Omental fat pad (tissue), 4 donors: ENCODE measurements around the gene SSBP3. TPM values are rescaled to one million over a fixed set of nuclear protein-coding genes. Genes with fewer than 3 reads are reported as not detected.

Experiments used
- ATAC-seq: fragments of 150-250 bp; one replicate; pipeline ENCODE4 v1.9.1; 2016; ENCODE audit warnings: mild to moderate bottlenecking, moderate library complexity; ENCODE audit not compliant: low FRiP score
- DNase-seq: peaks from one replicate; pipeline ENCODE4 v3.0.0-alpha.2; 2019; ENCODE audit warnings: low spot score
- CTCF ChIP-seq, 3 donors: fragments of 450-650 bp; IDR thresholded peaks; one replicate each; pipeline ENCODE4 v1.5.1; 2016 to 2017; ENCODE audit warnings: antibody characterized with exemption in 3 of 3, mild to moderate bottlenecking in 3 of 3, moderate library complexity in 2 of 3
- total RNA-seq, 4 donors: library from RNA; depleted of rRNA; stranded (reverse); fragments of >200 nt; gene quantifications; one replicate each; pipeline ENCODE4 v1.1.0, GENCODE V29; 2016

The SSBP3 gene
- total RNA-seq, 4 donors from 2014 or later = 21.0 to 32.6 (median 22.9) TPM

- no peak for ATAC-seq
- TF ChIP-seq CTCF (IDR thresholded peaks at IDR 0.05) = no peak
Measured at GRCh38 chr1:54279457-54279856, 126.7 kb downstream of the SSBP3 start.

GRCh38 chr1:54278941-54279422 is 127.2 kb downstream of the SSBP3 start:
- no peak for ATAC-seq
- DNase-seq = no peak
- no peak for TF ChIP-seq CTCF (IDR thresholded peaks at IDR 0.05)

More at GRCh38 chr1:54279457-54279856, 126.7 kb downstream of the SSBP3 start:
- no peak for DNase-seq

- ATAC-seq = no peak
- no peak for TF ChIP-seq CTCF (IDR thresholded peaks at IDR 0.05)
- DNase-seq = no peak
Measured at GRCh38 chr1:54277451-54278341, 128.5 kb downstream of the SSBP3 start.

GRCh38 chr1:54276617-54277450 is 129.4 kb downstream of the SSBP3 start:
- no peak for ATAC-seq
- DNase-seq = no peak
- no peak for TF ChIP-seq CTCF (IDR thresholded peaks at IDR 0.05)

- DNase-seq = no peak
- TF ChIP-seq CTCF (IDR thresholded peaks at IDR 0.05) = no peak
- peak; percentile 64 for ATAC-seq
Measured at GRCh38 chr1:54275349-54275748, 130.8 kb downstream of the SSBP3 start.

- no peak for ATAC-seq
- no peak for TF ChIP-seq CTCF (IDR thresholded peaks at IDR 0.05)
- no peak for DNase-seq
Measured at GRCh38 chr1:54274881-54275280, 131.3 kb downstream of the SSBP3 start.
